GM19035 (cell line): ENCODE data around the gene SFXN3.
A peak's percentile ranks its signal among the peaks of the same experiment; 100 is the strongest.
"Not testable (repeated sequence)": the region's sequence is repeated elsewhere in the genome, so short reads cannot be mapped to it uniquely, and the experiment has no call there.

Source experiments
- ATAC-seq: cut with Tn5 transposase; IDR thresholded peaks from one replicate; pipeline ENCODE4 v1.9.1; 2021; ENCODE audit not compliant: unreplicated experiment

Gene SFXN3

DNA sequence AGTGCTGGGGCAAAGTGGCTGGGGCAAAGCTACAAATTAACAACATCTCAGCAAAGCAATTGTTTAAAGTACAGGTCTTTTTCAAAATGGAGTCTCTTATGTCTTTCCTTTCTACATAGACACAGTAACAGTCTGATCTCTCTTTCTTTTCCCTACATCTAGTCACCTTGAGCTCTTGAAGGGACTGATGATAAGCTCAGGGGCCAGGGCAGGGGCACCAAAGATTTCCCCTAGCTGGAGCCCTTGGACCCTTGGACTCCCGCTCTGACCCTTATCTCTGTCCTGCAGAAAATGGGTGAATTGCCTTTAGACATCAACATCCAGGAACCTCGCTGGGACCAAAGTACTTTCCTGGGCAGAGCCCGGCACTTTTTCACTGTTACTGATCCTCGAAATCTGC is 3.4 kb downstream of the SFXN3 start:
- not testable (repeated sequence) for ATAC-seq

DNA sequence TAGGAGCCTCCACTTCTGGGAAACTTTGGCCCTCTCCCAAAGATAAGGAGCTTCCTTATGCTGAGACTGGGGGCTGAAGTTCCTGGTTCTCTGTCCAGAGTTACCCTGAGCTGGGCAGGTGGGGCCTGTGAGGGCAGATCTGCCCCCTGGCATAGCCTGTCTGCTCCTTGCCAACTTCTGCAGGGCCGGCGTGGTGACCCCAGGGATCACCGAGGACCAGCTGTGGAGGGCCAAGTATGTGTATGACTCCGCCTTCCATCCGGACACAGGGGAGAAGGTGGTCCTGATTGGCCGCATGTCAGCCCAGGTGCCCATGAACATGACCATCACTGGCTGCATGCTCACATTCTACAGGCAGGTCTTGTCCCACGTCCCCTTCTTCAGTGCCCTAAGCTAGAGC is 4.3 kb downstream of the SFXN3 start:
- no peak for ATAC-seq

DNA sequence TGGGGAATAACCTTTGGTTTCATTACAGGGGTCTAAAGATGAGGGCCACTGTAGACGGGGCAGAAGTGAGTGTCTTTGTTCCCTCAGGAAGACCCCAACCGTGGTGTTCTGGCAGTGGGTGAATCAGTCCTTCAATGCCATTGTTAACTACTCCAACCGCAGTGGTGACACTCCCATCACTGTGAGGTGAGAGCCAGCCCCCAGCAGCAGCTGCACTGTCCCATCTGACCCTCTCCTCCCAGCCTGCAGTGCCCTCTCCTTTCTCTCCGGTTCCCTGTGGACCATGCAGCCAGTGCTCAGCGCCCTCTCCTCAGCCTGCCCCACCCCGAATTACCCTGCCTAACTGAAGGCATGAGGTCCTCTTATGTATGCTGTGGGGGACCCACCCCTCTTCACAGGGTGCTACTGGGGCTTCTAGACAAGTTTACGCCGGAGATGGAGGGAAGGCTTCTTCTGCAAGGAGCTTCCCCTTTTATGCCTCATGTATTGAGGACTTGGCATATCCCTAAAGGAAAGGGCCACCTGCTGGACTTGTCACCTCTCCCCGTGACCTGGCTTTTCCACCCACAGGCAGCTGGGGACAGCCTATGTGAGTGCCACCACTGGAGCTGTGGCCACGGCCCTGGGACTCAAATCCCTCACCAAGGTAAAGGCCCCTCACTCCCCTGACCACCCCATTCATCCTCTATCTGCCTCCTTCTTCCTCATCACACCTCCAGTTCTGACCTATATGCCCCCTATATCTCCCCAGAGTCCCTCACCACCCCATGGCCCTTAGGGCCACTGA is 5.1 kb downstream of the SFXN3 start:
- no peak for ATAC-seq

DNA sequence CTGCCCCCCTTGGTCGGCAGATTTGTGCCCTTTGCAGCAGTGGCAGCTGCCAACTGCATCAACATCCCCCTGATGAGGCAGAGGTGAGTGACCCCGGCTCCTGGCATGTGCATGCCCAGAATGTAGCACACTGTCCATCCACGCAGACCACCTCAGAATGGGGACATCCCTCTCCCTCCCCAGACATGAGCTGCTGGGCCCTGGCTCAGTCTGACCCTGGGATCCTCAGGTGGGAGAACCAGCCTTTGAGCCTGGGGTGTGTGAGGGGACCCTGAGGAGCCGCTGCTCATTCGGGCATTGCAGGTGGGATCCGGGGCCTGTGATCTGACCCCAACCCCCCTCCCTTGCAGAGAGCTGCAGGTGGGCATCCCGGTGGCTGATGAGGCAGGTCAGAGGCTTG is 5.7 kb downstream of the SFXN3 start:
- ATAC-seq: no peak

DNA sequence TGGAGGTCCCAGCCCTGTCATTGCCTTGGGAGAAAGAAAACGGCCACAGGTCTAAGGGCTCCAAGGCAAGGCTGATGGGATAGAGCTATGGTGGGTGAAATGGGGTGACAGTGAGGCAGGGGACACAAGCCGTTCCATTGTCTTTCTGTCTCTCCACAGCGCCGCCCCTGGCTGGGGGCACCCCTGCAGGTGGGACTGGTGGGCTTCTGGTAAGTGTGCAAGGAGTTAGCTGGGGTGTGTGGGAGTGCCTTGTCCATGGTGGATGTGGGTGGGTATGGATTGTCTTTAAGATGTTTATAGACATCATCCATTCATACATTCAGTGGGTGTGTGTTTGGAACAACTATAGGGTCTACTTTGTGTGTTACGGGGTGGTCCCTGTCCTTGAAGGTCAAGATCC is 7.5 kb downstream of the SFXN3 start:
- ATAC-seq: no peak

DNA sequence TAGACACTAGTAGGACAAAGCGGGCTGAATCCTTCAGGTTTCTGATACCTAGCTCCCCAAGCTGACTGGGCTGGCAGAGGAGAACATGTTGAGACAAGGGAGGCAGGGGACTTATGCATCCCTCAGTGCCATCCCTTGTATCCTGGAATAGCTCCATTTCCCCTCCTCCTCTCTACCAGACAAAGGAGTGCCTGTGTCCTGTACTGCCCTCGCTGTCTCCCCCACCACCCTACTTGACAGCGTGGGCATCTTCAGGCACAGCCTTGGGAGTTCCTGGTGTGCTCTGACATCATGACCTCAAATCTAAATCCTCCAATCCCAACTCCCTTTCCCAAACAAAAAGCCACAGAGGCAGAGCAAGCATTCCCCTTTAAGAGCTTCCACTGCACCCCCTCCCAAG is 9.0 kb downstream of the SFXN3 start:
- ATAC-seq: no peak

DNA sequence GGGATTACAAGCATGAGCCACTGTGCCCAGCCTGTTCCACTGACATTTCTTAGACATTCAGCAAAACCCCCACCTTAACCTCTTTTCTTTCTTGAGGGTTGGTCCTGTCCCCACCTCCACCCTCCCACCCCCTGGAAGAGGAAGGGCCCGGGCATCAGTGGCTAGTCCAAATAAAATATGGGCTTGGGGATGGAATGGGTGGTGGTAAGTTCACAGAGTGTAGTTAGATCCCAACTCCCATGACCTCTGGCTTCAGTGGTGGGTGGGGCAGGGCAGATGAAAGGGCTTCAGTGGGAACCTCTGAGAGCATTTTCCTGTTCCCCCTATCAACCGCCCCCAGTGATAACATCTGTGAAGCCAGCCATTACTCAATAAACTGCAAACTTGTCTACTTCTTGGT is 9.8 kb downstream of the SFXN3 start:
- ATAC-seq: no peak

DNA sequence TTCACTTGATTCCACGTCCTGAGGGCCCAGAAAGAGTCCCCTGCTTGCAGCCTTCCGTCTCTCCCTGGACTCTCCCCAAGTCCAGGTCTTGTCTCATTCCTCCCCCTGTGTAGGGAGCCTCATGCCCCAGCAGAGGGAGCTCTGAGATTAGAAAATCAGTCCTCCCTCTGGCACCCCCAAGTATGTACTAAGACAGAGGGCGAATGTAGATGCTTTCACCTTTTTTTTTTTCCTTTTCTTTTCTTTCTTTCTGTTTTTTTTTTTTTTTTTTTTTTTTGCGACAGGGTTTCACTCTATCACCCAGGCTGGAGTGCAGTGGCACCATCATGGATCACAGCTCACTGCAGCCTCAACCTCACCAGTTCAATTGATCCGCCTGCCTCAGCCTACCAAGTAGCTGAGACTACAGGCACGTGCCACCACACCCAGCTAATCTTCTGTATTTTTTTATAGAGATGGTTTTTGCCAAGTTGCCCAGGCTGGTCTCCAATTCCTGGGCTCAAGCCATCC is 10.3 kb downstream of the SFXN3 start:
- ATAC-seq: no peak

DNA sequence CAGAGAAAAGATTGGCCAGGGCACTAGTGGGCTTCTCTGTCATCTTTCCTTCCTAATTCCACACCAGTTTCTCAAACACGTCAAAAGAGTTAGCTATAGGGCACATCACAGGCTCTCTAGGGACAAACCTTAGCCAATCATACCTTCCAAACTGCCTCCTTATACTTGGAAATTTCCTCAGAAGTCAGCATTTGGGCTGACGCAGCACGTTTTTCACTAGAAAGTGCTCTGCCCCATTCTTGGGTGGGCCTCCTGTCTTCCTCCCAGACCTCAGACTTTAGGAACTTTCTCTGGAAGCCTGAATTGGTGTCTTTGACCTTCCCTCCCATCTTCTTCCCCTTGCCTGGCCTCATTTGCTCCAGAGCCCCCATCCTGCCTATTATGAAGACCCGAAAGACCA is 11.1 kb downstream of the SFXN3 start:
- no peak for ATAC-seq

DNA sequence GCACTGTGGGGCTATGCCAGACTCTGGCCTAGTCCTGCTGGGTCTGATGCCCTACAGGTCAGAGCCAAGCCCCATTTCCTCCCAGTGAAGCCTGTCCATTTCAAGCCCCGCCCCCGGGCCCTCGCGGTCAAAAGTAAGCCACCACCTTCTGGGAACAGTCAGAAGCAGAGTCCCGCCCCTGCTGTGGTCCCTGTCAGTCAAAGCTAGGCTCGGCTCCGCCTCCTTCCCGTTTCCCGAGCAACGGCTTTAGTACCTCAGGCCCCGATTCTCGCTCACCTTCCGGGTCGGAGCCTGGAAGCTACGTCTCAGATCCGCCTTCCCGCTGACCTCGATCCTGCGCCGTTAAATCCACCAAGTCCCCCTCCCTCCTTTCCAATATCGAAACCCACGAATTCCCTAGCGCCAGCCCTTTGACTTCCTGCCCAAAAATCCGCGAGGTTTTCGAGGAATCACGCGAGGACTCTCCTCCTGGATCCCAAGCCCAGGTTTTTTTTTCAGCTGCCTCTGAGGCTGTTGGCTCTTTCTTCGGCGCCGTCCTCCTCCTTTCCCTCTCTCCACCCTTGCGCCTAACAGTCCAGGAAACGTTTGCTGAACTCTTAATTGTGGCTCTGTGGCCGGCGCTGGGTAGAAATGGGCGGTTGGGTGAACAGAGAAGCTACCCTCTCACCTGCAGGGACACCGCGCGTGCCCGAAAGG is 11.8 kb downstream of the SFXN3 start:
- ATAC-seq: peak; percentile 94

DNA sequence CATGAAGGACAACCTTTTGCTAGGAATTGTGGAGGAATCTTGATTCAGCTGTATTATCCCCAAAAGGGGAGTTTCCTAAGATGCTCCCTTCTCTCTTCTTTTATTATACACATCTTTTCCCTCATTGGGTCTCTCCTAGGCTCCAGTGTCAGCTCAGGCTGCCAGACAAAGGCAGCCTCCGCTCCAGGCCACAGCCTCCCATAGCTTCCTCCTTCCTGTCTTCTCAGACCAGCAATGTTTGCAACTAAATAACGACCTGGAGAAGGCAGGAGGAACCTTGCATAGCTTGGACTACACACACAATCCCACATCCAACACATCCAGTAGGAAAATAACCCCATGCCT is 12.3 kb downstream of the SFXN3 start:
- ATAC-seq: no peak

DNA sequence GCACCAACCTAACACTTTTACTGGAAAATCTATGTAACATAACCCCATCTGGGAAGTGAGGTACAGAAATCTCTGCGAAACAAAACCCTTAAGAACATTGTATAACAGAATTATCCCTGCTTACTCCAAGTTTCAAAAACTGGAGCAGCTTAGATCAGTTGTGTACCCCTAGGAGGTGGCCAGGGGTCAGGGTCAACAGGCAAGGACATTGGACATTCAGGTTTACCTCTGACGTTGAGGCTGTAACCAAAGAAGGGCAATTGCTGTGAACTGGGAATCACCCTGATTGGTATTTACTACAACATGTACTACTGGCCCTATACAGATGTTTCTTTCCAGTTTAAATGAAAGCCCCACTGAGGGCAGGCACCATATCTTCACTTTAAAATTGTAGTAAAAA is 13.1 kb downstream of the SFXN3 start:
- ATAC-seq: no peak

DNA sequence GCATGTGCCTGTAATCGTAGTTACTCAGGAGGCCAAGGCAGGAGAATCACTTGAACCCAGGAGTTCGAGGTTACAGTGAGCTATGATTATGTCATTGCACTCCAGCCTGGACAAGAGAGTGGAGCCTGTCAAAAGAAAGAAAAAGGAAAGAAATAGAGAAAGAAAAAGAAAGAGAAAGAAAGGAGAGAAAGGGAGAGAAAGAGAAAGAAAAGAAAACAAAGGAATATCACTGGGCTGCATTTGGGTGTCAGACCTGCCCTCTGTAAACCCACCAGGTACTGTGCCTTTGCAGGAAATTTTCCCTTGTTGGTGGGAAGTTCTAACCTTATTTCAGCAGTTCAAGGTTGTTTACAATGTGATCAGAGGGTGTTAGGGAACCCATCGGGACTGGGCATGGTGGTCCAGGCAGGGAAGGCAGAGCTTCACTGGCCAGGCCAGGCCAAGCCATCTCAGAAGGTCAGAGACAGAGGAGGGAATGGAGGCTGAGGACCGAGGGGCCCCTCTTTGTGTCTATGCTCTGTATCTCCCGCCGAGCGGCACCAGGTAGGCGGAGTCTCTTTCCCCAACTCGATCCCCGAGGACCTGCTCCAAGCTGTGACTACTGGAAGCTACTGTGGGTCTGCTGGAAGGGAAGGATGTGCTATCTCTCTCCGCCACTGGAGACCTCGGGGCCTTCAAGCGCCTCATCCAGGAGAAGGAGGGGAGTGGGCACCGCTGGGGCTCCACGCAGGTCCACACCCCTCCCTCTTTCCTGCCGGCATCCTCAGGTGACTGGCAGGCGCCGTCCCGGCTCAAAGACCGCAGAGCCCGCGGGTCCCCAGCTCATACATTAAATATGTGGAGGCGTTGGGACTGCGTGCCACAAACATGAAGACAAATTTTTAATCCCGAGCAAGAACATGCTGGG is 15.6 kb downstream of the SFXN3 start:
- no peak for ATAC-seq

DNA sequence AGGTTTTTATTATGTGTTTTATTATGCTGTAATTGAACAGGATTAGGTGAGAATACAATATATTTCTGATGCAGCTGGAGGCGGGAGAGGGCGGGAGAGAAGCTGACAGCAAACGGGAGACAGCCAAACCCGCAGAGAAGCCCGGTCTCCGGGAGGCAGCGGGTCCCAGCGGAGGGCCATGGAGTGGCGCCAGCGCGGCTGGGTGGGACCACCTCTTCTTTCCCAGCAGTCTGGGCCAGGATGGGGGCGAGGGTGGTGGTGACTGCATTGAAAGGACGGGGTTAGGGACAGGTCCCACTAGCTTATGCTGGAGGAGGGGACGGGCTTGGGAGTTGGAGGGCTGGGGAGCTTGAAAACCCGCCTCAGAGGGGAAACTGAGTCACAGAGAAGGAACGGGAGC is 16.2 kb downstream of the SFXN3 start:
- no peak for ATAC-seq

DNA sequence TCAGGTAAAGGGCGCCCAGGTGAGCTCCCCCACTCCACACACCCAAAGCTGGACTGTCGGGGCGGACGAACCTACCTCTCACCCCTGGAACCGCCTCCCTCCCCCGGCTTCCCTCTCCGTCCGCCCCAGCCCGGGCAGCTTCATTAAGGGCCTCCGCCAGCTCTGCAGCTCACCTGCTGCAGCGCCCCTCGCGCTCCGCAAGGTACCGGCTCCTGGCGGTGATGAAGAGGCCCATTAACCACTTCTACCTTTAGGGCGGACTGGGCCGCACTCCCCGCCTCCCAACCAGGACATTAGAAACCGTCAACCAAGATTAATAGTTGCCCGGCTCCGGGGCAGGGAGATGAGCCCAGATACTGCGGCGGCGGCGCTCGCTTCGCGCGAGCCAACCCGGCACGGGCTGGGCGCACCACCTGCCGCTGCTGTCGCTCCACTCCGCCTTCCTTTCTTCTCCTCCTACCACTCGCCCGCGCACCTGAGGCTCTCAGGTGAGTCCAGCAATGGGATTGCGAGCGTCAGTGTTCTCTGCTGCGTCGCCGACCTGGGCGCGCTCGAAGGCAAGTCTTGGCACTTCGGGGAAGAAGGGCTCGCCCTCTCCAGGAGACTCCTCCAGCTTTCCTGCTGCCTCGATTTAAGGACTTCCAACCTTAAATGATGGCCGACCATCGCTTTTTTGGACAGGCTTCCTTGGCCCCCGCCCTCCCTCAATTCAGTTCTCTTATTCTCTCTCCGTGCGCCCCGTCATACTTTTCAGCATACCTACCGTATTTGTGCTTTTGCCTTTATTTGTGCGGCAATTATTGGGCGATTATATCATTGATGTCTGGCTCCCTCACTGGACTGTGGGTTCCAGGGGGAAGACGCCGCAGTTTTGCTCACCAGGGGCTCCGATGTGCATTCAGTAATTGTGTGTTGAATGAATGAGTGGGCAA is 17.2 kb downstream of the SFXN3 start:
- no peak for ATAC-seq

DNA sequence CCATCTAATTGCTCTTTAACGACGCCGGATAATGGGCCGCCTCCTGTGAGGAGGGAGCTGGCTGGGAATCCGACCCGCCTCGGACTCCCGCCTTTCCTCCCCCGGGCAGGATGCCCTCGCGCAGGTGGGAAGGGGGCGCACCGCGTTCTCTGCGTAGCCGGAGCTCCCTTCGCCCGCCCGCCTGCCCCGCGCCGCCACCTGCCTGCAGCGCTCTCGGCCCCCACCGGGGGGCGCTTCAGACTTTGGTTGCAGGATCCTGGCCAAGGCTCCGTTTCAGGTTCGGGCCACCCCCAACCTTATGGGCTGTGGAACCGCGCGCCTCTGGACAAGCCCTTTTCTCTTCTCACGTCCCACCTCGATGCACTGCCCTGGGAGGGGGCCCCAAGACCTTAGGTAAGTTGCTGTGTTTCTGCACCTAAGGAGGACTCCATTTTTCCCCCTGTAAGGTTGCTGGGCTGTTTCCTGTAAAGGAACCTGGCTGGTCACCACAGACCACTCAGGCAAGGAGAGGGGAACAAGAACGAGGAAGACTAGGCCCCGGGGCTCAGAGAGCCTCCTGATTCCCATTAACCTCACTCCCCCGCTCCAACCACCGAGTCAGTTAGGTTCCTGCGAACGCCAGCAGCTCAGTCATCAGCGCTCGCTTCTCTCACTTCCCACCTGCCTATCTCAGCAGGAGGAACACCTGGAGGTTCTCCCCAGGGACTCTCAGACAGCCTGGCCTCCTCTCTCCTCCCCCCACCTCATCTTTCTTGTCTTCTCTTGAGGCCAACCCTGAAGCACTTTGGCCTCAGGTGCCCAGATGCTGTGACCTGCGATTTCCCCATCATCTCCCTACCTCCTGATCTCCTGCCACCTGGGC is 19.4 kb downstream of the SFXN3 start:
- peak; percentile 80 for ATAC-seq

DNA sequence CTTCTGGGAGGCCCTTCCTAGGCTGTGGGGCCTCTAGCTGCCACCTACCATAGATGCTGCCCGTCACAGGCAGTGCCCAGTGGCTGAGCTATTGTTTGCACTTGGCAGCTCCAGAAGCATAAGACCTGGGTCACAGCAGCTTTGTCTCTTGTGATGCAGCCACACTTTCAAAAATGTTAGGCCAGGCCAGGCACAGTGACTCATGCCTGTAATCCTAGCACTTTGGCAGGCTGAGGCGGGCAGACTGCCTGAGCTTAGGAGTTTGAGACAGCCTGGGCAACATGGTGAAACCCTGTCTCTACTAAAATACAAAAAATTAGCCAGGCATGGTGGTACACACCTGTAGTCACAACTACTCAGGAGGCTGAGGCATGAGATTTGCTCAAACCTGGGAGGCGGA is 21.3 kb downstream of the SFXN3 start:
- ATAC-seq: no peak

DNA sequence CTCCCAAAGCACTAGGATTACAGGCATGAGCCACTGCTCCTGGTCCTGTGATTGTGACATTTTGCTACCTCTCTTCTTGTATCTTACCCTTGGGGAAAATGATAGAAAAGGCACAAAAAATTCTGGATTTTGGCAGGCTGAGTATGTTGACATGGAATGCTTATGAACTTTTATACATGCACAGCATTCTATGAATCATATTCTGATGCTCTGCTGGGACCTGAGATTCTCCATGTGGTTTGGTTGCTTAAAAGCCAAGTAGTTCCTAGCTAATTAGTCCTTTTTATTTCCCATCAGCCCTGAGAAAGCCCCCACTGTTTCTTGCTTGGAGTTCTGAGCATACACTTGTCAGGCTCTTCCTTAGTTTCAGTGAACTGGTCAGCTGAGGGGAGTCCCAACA is 22.5 kb downstream of the SFXN3 start:
- no peak for ATAC-seq

DNA sequence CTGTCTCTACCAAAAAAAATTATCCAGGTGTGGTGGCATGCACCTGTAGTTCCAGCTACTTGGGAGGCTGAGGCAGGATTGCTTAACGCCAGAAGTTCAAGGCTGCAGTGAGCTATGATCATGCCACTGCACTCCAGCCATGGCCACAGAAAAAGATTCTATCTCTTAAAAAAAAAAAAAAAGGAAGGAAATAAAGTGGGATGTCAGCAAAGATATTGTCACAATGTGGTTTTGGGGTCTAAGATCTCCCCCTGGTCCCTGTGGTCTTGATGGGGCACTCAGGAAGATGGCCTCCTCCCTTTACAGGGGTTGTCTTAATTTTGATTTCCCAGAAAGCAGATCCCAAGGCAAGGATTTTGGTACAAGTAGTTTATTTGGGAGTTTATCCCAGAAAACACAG is 23.3 kb downstream of the SFXN3 start:
- no peak for ATAC-seq

DNA sequence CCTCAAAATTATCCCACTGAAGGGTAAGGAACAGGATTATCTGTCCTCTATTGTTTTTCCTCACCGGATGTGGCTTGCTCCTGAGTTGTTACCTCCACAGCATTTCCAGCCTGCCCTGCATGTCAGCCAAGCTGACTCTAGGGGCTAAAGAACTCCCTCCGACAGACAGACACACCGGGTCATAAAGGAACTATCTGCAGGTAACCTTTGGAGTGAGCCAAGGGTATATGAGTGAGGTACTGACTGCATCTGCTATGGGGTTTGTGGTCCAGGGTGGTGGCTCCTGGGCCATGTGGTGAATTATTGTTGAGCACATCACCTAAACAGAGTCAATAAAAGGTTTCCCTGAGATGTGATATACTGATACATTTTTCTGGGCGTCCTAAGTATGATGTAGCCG is 23.8 kb downstream of the SFXN3 start:
- no peak for ATAC-seq
